K562 (cell line): ENCODE measurements around the gene KNG1. TPM values are rescaled to one million over a fixed set of nuclear protein-coding genes. Genes with fewer than 3 reads are reported as not detected.

Experiments
- ATAC-seq: fragments of 200-7000 bp; cut with Tn5 transposase; 3 replicates; pipeline ENCODE4 v1.9.1; 2020; ENCODE audit warnings: moderate library complexity
- BruUV-seq: library from RNA; stranded (reverse); fragments of 400-500 nt; replicated peaks from 2 replicates; lab custom pipeline; 2021; lab: Mats Ljungman, UMichigan
- CTCF ChIA-PET: fragments of 300-600 bp; formaldehyde crosslinking; extraction: SDS; loops from one replicate; lab custom pipeline; 2021; ENCODE audit warnings: low intra/inter-chr PET ratio; lab: Yijun Ruan, JAX
- POLR2A ChIA-PET: fragments of 300-600, 350-650 bp; sonication (Branson Sonifier 250); formaldehyde crosslinking; extraction: SDS; loops from one replicate; lab custom pipeline; 2021; ENCODE audit warnings: antibody characterized with exemption, inconsistent platforms; lab: Yijun Ruan, JAX
- DNase-seq, 4 experiments: peaks; one replicate each; pipeline versions ENCODE4 v3.0.0 to v3.0.0-alpha.2; 2011 to 2018; ENCODE audit warnings: low spot score in 3 of 4, mixed read lengths in 3 of 4; ENCODE audit errors: extremely low read depth in 1 of 4
- FAIRE-seq: peaks from 2 replicates; lab custom pipeline; 2011; peaks lifted over from hg19 to GRCh38; lab: Jason Lieb, UNC
- H2AFZ ChIP-seq: 2 replicates; pipeline ENCODE4 v1.6.0; 2011; ENCODE audit warnings: low read depth, low read length, control low read depth, inconsistent platforms
- H3K27ac ChIP-seq: fragments of 200-600 bp; 3 replicates; pipeline ENCODE4 v1.8.0; 2011; ENCODE audit warnings: low read depth, mild to moderate bottlenecking, control low read depth, inconsistent platforms, low read length, moderate library complexity, mixed read lengths; ENCODE audit errors: extremely low read depth
- H3K27me3 ChIP-seq, 2 experiments: fragments of 300-600 bp in 1 of 2; 2 replicates in 1 of 2; 3 replicates in 1 of 2; pipeline versions ENCODE4 v1.6.0 to v1.8.0; 2011; ENCODE audit warnings: inconsistent platforms in 2 of 2, low read length in 2 of 2, mild to moderate bottlenecking in 1 of 2, mixed read lengths in 1 of 2, moderate library complexity in 1 of 2; ENCODE audit not compliant: control insufficient read depth in 2 of 2, insufficient read depth in 2 of 2
- H3K36me3 ChIP-seq: fragments of 300-600 bp; 3 replicates; pipeline ENCODE4 v1.8.0; 2011; ENCODE audit warnings: mild to moderate bottlenecking, low read length, inconsistent platforms; ENCODE audit not compliant: control insufficient read depth, insufficient read depth
- H3K4me1 ChIP-seq, 2 experiments: fragments of 200-600 bp in 1 of 2; replicated peaks in 1 of 2; 2 replicates in 1 of 2; 3 replicates in 1 of 2; pipeline versions ENCODE4 v1.5.1 to v1.8.0; 2011; ENCODE audit warnings: inconsistent platforms in 2 of 2, low read length in 2 of 2, mild to moderate bottlenecking in 1 of 2, mixed read lengths in 1 of 2, moderate library complexity in 1 of 2; ENCODE audit not compliant: control insufficient read depth in 2 of 2, insufficient read depth in 2 of 2
- H3K4me2 ChIP-seq: 2 replicates; pipeline ENCODE4 v1.6.1; 2011; ENCODE audit warnings: low read length, control low read depth, inconsistent platforms, mixed read lengths; ENCODE audit not compliant: insufficient read depth
- H3K4me3 ChIP-seq: fragments of 200-600 bp; sonication (generic), shearing (Covaris generic); 2 replicates; pipeline ENCODE4 v1.5.1; 2016; ENCODE audit warnings: control low read depth, inconsistent platforms
- H3K79me2 ChIP-seq: fragments of 200-600 bp; 3 replicates; pipeline ENCODE4 v1.8.0; 2011; ENCODE audit warnings: low read length, inconsistent platforms; ENCODE audit not compliant: control insufficient read depth, insufficient read depth
- H3K9ac ChIP-seq, 2 experiments: 2 replicates each; pipeline versions ENCODE4 v1.6.0 to v1.6.1; 2011; ENCODE audit warnings: low read depth in 2 of 2, low read length in 2 of 2, control low read depth in 1 of 2, inconsistent platforms in 1 of 2, mild to moderate bottlenecking in 1 of 2, mixed read lengths in 1 of 2; ENCODE audit not compliant: insufficient read depth in 1 of 2
- H3K9me1 ChIP-seq: one replicate; pipeline ENCODE4 v1.6.0; 2011; ENCODE audit warnings: inconsistent platforms, mild to moderate bottlenecking, low read length, moderate library complexity; ENCODE audit not compliant: control insufficient read depth, insufficient read depth
- H3K9me3 ChIP-seq: replicated peaks from 2 replicates; pipeline ENCODE4 v1.5.1; 2011; ENCODE audit warnings: low read depth, low read length, inconsistent platforms; ENCODE audit not compliant: control insufficient read depth, insufficient read depth
- H4K20me1 ChIP-seq: replicated peaks from 2 replicates; pipeline ENCODE4 v1.6.1; 2011; ENCODE audit warnings: low read length, inconsistent platforms, mixed read lengths; ENCODE audit not compliant: control insufficient read depth, insufficient read depth
- ATF1 ChIP-seq, 2 experiments: fragments of 450-650 bp in 1 of 2; IDR thresholded peaks; 2 replicates each; pipeline ENCODE4 v1.6.1; 2016; ENCODE audit warnings: missing compliant biosample characterization in 1 of 2, missing genetic modification characterization in 1 of 2
- FOS ChIP-seq: IDR thresholded peaks from 3 replicates; pipeline ENCODE4 v1.6.1; 2011; ENCODE audit not compliant: insufficient read length; ENCODE audit errors: extremely low read depth
- GABPB1 ChIP-seq: sonication (generic); formaldehyde crosslinking; IDR thresholded peaks from 2 replicates; pipeline ENCODE4 v1.8.0; 2022; ENCODE audit warnings: mild to moderate bottlenecking, missing genetic modification reagents
- GTF2A2 ChIP-seq: IDR thresholded peaks from 2 replicates; pipeline ENCODE4 v1.6.1; 2016; ENCODE audit warnings: mild to moderate bottlenecking, missing genetic modification characterization, missing compliant biosample characterization
- KAT8 ChIP-seq: fragments of 450-650 bp; IDR thresholded peaks from 2 replicates; pipeline ENCODE4 v1.6.1; 2016; ENCODE audit warnings: low read depth, mild to moderate bottlenecking
- TAL1 ChIP-seq: fragments of 450-650 bp; IDR thresholded peaks from 2 replicates; pipeline ENCODE4 v1.6.1; 2016; ENCODE audit warnings: mild to moderate bottlenecking
- WGBS: fragments of 100-300 bp; shearing (Covaris generic); methylation state at CpG from one replicate; pipeline ENCODE4 v1.1.6; 2016; ENCODE audit warnings: low coverage, mixed read lengths; ENCODE audit not compliant: insufficient coverage; ENCODE audit errors: missing lambda C conversion rate; 5-methylcytosine and 5-hydroxymethylcytosine counted together
- in situ Hi-C: fragments of 300-500 bp; cut with MboI; formaldehyde crosslinking; loops from 4 replicates; pipeline ENCODE4 v1.15.0; 2018; ENCODE audit warnings: inconsistent platforms, mixed read lengths
- intact Hi-C: fragments of 100-400 bp; cut with micrococcal nuclease; formaldehyde crosslinking; loops from 2 replicates; pipeline ENCODE4 v1.14.2; 2022
- polyA plus RNA-seq, 8 experiments: library from polyadenylated mRNA; depleted of rRNA in 4 of 8; stranded (reverse) in 5 of 8; unstranded in 3 of 8; fragments of >200 nt; fragmentation: Nextera tagmentation in 2 of 8; fragmentation: Illumina TruSeq in 1 of 8; extraction: Ambion mirVana in 2 of 8; extraction: Trizol in 1 of 8; gene quantifications; 2 replicates each; pipeline versions ENCODE4 v1.2.1 to v1.2.3, GENCODE V29; 2011 to 2014; ENCODE audit warnings: inconsistent platforms in 1 of 8, missing spikeins in 1 of 8
- total RNA-seq, 7 experiments: library from RNA; depleted of rRNA in 6 of 7; stranded (reverse); fragments of >200 nt in 6 of 7; fragmentation: Illumina TruSeq in 2 of 7; extraction: Trizol in 2 of 7; gene quantifications; 2 replicates each; pipeline versions ENCODE4 v1.2.1 to v1.2.3, GENCODE V29; 2011 to 2021; ENCODE audit warnings: low replicate concordance in 1 of 7
- TF ChIP-seq, protein P1 (sequence below): fragments of 200-800 bp; sonication (Bioruptor generic); IDR thresholded peaks from 2 replicates; pipeline ENCODE4 v1.6.1; 2016; ENCODE audit warnings: missing genetic modification characterization, missing compliant biosample characterization
- TF ChIP-seq, protein P2 (sequence below): fragments of 450-650 bp; IDR thresholded peaks from 2 replicates; pipeline ENCODE4 v1.6.1; 2018; ENCODE audit not compliant: partially characterized antibody
- TF ChIP-seq, protein P3 (sequence below): fragments of 250-450 bp; sonication (Bioruptor Pico); IDR thresholded peaks from 2 replicates; pipeline ENCODE4 v1.8.0; 2022; ENCODE audit warnings: inconsistent platforms, mild to moderate bottlenecking, moderate library complexity, borderline replicate concordance

The KNG1 gene
- total and polyA plus RNA-seq, 9 of the 15 experiments (the other 6 are each of a cell fraction or from before 2014, with no cell fraction given), result 0.09 TPM; not detected in 8

DNA sequence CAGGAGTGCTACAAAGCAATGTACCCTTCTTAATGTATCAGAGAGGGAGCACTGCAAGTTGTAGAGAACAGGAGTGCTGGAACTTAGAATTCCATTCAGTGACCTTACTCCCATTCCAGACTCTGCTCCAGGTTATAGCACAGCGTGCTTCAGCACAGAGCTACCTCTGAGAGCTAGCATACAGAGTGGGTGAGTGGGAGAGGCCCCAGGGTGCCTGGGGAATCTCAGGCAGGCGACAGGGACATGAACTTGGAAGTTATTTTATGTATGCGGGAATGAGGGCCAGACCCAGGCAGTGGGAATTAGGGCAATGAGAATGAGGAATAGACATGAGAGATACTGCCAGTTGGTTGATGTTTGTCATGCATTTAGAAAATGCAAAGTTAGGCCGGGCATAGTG is 3.7 kb upstream of the KNG1 start (continued):
- TF ChIP-seq, protein P1, sequence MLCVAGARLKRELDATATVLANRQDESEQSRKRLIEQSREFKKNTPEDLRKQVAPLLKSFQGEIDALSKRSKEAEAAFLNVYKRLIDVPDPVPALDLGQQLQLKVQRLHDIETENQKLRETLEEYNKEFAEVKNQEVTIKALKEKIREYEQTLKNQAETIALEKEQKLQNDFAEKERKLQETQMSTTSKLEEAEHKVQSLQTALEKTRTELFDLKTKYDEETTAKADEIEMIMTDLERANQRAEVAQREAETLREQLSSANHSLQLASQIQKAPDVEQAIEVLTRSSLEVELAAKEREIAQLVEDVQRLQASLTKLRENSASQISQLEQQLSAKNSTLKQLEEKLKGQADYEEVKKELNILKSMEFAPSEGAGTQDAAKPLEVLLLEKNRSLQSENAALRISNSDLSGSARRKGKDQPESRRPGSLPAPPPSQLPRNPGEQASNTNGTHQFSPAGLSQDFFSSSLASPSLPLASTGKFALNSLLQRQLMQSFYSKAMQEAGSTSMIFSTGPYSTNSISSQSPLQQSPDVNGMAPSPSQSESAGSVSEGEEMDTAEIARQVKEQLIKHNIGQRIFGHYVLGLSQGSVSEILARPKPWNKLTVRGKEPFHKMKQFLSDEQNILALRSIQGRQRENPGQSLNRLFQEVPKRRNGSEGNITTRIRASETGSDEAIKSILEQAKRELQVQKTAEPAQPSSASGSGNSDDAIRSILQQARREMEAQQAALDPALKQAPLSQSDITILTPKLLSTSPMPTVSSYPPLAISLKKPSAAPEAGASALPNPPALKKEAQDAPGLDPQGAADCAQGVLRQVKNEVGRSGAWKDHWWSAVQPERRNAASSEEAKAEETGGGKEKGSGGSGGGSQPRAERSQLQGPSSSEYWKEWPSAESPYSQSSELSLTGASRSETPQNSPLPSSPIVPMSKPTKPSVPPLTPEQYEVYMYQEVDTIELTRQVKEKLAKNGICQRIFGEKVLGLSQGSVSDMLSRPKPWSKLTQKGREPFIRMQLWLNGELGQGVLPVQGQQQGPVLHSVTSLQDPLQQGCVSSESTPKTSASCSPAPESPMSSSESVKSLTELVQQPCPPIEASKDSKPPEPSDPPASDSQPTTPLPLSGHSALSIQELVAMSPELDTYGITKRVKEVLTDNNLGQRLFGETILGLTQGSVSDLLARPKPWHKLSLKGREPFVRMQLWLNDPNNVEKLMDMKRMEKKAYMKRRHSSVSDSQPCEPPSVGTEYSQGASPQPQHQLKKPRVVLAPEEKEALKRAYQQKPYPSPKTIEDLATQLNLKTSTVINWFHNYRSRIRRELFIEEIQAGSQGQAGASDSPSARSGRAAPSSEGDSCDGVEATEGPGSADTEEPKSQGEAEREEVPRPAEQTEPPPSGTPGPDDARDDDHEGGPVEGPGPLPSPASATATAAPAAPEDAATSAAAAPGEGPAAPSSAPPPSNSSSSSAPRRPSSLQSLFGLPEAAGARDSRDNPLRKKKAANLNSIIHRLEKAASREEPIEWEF (CRISPR knock-in tag), result no peak
- no peak for TF ChIP-seq FOS
- TF ChIP-seq KAT8, result no peak

DNA sequence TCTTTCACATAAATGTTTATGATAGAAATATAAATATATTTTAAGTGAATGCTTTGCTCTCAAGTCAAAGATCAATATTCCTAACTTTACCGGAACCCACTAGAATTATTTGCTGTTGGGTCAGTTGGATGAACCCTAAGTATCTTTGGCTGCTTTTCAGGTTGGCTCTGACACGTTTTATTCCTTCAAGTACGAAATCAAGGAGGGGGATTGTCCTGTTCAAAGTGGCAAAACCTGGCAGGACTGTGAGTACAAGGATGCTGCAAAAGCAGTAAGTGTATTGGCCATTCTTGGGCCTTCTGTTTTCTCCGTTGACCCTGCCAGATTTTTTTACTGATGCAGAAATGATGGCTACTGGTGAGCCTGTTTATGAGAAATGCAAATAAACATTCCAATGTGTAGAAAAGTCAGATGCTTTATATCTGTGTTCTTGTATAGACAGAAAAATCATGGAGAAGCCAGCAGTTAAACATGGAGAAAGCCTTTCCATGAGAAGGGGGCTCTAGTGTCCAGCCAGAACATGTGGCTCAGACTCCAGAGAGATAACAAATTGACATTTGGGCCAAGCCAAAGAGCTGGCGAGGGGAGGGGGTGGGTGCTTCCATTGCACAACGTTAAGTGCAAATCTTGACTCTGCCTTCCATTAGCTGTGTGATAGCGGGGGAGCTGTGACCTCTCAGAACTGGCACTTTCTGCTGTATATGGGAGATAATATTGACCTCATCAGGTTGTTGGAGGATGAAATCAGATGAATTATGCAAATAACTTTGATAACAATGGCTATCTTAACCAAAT is 3.0 kb downstream of the KNG1 start:
- no peak for FAIRE-seq
- in situ Hi-C loops, result no loop called here
- TF ChIP-seq ATF1 (CRISPR knock-in tag; IDR thresholded peaks at IDR 0.05) (no peak), ATF1 (tag; IDR thresholded peaks at IDR 0.05) (no peak), GABPB1 (CRISPR knock-in tag) (no peak), TAL1 (peak; percentile 46; the same call in 1 of the 2 replicates), GTF2A2 (tag) (no peak)
- TF ChIP-seq, protein P2, sequence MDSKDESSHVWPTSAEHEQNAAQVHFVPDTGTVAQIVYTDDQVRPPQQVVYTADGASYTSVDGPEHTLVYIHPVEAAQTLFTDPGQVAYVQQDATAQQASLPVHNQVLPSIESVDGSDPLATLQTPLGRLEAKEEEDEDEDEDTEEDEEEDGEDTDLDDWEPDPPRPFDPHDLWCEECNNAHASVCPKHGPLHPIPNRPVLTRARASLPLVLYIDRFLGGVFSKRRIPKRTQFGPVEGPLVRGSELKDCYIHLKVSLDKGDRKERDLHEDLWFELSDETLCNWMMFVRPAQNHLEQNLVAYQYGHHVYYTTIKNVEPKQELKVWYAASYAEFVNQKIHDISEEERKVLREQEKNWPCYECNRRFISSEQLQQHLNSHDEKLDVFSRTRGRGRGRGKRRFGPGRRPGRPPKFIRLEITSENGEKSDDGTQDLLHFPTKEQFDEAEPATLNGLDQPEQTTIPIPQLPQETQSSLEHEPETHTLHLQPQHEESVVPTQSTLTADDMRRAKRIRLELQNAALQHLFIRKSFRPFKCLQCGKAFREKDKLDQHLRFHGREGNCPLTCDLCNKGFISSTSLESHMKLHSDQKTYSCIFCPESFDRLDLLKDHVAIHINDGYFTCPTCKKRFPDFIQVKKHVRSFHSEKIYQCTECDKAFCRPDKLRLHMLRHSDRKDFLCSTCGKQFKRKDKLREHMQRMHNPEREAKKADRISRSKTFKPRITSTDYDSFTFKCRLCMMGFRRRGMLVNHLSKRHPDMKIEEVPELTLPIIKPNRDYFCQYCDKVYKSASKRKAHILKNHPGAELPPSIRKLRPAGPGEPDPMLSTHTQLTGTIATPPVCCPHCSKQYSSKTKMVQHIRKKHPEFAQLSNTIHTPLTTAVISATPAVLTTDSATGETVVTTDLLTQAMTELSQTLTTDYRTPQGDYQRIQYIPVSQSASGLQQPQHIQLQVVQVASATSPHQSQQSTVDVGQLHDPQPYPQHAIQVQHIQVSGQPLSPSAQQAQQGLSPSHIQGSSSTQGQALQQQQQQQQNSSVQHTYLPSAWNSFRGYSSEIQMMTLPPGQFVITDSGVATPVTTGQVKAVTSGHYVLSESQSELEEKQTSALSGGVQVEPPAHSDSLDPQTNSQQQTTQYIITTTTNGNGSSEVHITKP, result peak; percentile 96
- TF ChIP-seq, protein P3, sequence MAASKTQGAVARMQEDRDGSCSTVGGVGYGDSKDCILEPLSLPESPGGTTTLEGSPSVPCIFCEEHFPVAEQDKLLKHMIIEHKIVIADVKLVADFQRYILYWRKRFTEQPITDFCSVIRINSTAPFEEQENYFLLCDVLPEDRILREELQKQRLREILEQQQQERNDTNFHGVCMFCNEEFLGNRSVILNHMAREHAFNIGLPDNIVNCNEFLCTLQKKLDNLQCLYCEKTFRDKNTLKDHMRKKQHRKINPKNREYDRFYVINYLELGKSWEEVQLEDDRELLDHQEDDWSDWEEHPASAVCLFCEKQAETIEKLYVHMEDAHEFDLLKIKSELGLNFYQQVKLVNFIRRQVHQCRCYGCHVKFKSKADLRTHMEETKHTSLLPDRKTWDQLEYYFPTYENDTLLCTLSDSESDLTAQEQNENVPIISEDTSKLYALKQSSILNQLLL (CRISPR knock-in tag), result no peak

More for the DNA sequence above, 3.0 kb downstream of the KNG1 start:
- Histone ChIP-seq H2AFZ (no peak overlapping the region), H3K9me1 (no peaks in the 10 kb centered on the region), H3K4me1 (no peaks in the 10 kb centered on the region; a peak in 1 of 5 replicates), H3K27ac (no peak overlapping the region), H3K9ac (no peak overlapping the region), H3K36me3 (no peaks in the 10 kb centered on the region), H3K9me3 (no peaks in the 10 kb centered on the region), H4K20me1 (no peaks in the 10 kb centered on the region; the same call in 1 of the 2 replicates), H3K27me3 (peaks cover 6 to 17% of the 10 kb centered on the region in 2 experiments; a peak in 4 of 5 replicates), H3K79me2 (no peaks in the 10 kb centered on the region), H3K4me2 (no peak overlapping the region), H3K4me3 (no peak overlapping the region)
- CTCF ChIA-PET, result interaction anchor here (0.5 kb wide), 1 partner anchor 959 kb away, joined by 3 read pairs; no protein-coding TSS in a partner anchor
- intact Hi-C loops, result no loop called here
- WGBS, result 22% methylated on average over 6 of the region's 7 CpGs
- peak; percentile 27 to 49 (median 36) for DNase-seq
- BruUV-seq, result no TSS peak
- peak; percentile 69 for ATAC-seq
- POLR2A ChIA-PET, result interaction anchor here (1.0 to 3.8 kb wide), 2 partner anchors 12 to 63 kb away, joined by 3 to 14 read pairs; partner anchors contain the start of gene EIF4A2
